HuH-7 (cell line): Measurements from ENCODE around the gene JAKMIP2.
"Not testable (repeated sequence)": the region's sequence is repeated elsewhere in the genome, so short reads cannot be mapped to it uniquely, and the experiment has no call there.

Source experiments
- DNase-seq: peaks from one replicate; pipeline ENCODE4 v3.0.0; 2011; ENCODE audit warnings: low spot score

The JAKMIP2 gene

GRCh38 chr5:147782110-147783028 is at the start of gene JAKMIP2:
JAKMIP2 (minus strand) TSS chr5:147782728; CDS start chr5:147671806, 110,922 bp downstream.
- DNase-seq, result peak; percentile 20

- peak; percentile 8 for DNase-seq
These were observed 48.9 kb upstream of the JAKMIP2 start, which contains the start of gene SPINK1 for GRCh38 chr5:147831465-147831864. SPINK1 (minus strand) TSS chr5:147831671; CDS start chr5:147831577, 94 bp downstream.

- DNase-seq, result no peak
These were observed 47.5 kb upstream of the JAKMIP2 start for GRCh38 chr5:147830035-147830434.

GRCh38 chr5:147827017-147827416 is 44.5 kb upstream of the JAKMIP2 start:
- not testable (repeated sequence) for DNase-seq

GRCh38 chr5:147826361-147826760 is 43.8 kb upstream of the JAKMIP2 start:
- DNase-seq, result no peak

- no peak for DNase-seq
These were observed 40.4 kb upstream of the JAKMIP2 start for GRCh38 chr5:147822686-147823491.

GRCh38 chr5:147822222-147822621 is 39.7 kb upstream of the JAKMIP2 start:
- DNase-seq, result not testable (repeated sequence)

- no peak for DNase-seq
These were observed 39.2 kb upstream of the JAKMIP2 start for GRCh38 chr5:147821766-147822165.

- DNase-seq, result no peak
These were observed 36.8 kb upstream of the JAKMIP2 start for GRCh38 chr5:147819261-147819770.

GRCh38 chr5:147818290-147818689 is 35.8 kb upstream of the JAKMIP2 start:
- no peak for DNase-seq

GRCh38 chr5:147813696-147814095 is 31.2 kb upstream of the JAKMIP2 start:
- DNase-seq, result no peak

- DNase-seq, result no peak
These were observed 27.5 kb upstream of the JAKMIP2 start for GRCh38 chr5:147809830-147810666.

GRCh38 chr5:147805030-147805454 is 22.5 kb upstream of the JAKMIP2 start:
- DNase-seq, result no peak

GRCh38 chr5:147804334-147804733 is 21.8 kb upstream of the JAKMIP2 start:
- no peak for DNase-seq

GRCh38 chr5:147803926-147804325 is 21.4 kb upstream of the JAKMIP2 start:
- DNase-seq, result no peak

GRCh38 chr5:147803161-147803560 is 20.6 kb upstream of the JAKMIP2 start:
- DNase-seq, result not testable (repeated sequence)

- no peak for DNase-seq
These were observed 18.9 kb upstream of the JAKMIP2 start for GRCh38 chr5:147801461-147801860.

GRCh38 chr5:147800491-147800890 is 18.0 kb upstream of the JAKMIP2 start:
- DNase-seq, result no peak

GRCh38 chr5:147796556-147797308 is 14.2 kb upstream of the JAKMIP2 start:
- DNase-seq, result no peak

GRCh38 chr5:147791181-147791580 is 8.7 kb upstream of the JAKMIP2 start:
- no peak for DNase-seq

- no peak for DNase-seq
These were observed 7.3 kb upstream of the JAKMIP2 start for GRCh38 chr5:147789820-147790219.
